Measurements from ENCODE around the gene TSHZ2. TPM values are rescaled to one million over a fixed set of nuclear protein-coding genes. Genes with fewer than 3 reads are reported as not detected.

The TSHZ2 gene
- total RNA-seq, 1 experiment from 2014 or later = 0.07 TPM

DNA sequence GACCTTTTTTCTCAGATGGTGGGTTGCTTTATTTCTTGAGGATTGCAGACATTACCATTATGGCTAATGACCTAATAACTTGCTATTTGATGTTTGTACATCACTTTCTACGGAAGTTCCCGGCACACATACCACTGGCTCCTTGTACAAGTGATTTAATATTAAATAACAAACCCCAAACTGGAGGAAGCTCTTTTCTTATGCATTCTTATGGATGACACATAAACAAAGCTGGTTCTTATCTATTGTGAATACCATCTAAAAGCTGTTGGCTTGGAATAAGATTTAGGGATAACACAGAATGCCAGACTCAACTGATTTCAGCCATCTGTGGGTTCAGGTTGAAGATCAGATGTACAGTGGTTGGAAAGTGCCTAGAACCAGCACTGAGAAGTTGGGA is 272.6 kb downstream of the TSHZ2 start:
- H2BK12ac ChIP-seq (ENCODE audit: insufficient read length, low read depth, low read length) = no peak overlapping the region
- TF ChIP-seq, protein P1, sequence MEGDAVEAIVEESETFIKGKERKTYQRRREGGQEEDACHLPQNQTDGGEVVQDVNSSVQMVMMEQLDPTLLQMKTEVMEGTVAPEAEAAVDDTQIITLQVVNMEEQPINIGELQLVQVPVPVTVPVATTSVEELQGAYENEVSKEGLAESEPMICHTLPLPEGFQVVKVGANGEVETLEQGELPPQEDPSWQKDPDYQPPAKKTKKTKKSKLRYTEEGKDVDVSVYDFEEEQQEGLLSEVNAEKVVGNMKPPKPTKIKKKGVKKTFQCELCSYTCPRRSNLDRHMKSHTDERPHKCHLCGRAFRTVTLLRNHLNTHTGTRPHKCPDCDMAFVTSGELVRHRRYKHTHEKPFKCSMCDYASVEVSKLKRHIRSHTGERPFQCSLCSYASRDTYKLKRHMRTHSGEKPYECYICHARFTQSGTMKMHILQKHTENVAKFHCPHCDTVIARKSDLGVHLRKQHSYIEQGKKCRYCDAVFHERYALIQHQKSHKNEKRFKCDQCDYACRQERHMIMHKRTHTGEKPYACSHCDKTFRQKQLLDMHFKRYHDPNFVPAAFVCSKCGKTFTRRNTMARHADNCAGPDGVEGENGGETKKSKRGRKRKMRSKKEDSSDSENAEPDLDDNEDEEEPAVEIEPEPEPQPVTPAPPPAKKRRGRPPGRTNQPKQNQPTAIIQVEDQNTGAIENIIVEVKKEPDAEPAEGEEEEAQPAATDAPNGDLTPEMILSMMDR (conservative IDR thresholded peaks at IDR 0.05) = no peak
- H3K4me1 ChIP-seq (ENCODE audit: insufficient read depth, low read length) = no peaks in the 10 kb centered on the region; the same call in 1 of the 2 replicates
- no peak overlapping the region for H2BK120ac ChIP-seq (ENCODE audit: low read depth, low read length, poor library complexity, severe bottlenecking)
- H2BK15ac ChIP-seq (ENCODE audit: low read depth, low read length) = no peak overlapping the region
- H3K4me3 Mint-ChIP-seq = no peak overlapping the region
- no CpG with 5 or more reads among the region's 2 CpGs for WGBS (ENCODE audit: extremely low coverage, insufficient read length, low lambda C conversion rate)
- no peaks in the 10 kb centered on the region for H3K9me3 Mint-ChIP-seq
- no peak overlapping the region for H3K14ac ChIP-seq (ENCODE audit: insufficient read depth, low read length)
- H3K79me1 ChIP-seq (ENCODE audit: insufficient read depth, low read depth, low read length, poor library complexity, severe bottlenecking) = no peaks in the 10 kb centered on the region
- H2BK5ac ChIP-seq (ENCODE audit: insufficient read length, low read length) = no peak overlapping the region
- H2AFZ ChIP-seq (ENCODE audit: low read length) = no peak overlapping the region
- peaks cover 7 to 16% of the 10 kb centered on the region in 2 experiments for H3K4me1 Mint-ChIP-seq
- H2BK20ac ChIP-seq (ENCODE audit: low read depth, low read length, poor library complexity, severe bottlenecking) = no peak overlapping the region
- no peaks in the 10 kb centered on the region for H3K36me3 Mint-ChIP-seq (ENCODE audit: insufficient read depth in 1 of 3, low read depth in 3 of 3)
- no peak overlapping the region for H3K4me2 ChIP-seq (ENCODE audit: insufficient read depth, insufficient read length, low read length)
- no peak overlapping the region for H3T11ph ChIP-seq (ENCODE audit: low read length)
- H3K27ac ChIP-seq (ENCODE audit: insufficient read length, low read depth, low read length) = no peak overlapping the region
- no peak overlapping the region for H3K9ac ChIP-seq (ENCODE audit: extremely low read depth, insufficient read length, low read length)
- no peak overlapping the region for H3K4ac ChIP-seq (ENCODE audit: low read depth, low read length)
- H3K79me2 ChIP-seq (ENCODE audit: insufficient read depth, low read length) = no peaks in the 10 kb centered on the region
- H3K23ac ChIP-seq (ENCODE audit: insufficient read length, low read depth, low read length) = no peak overlapping the region
- no peak overlapping the region for H4K91ac ChIP-seq (ENCODE audit: insufficient read length, low read depth, low read length)
- no peaks in the 10 kb centered on the region for H3K27me3 ChIP-seq (ENCODE audit: insufficient read depth, low read length)
- no peak overlapping the region for H2AK5ac ChIP-seq (ENCODE audit: insufficient read length, low read length)
- no peak overlapping the region for H4K8ac ChIP-seq (replicated peaks; ENCODE audit: insufficient read length, low read depth, low read length)
- H3K27ac Mint-ChIP-seq = no peak overlapping the region
- H4K20me1 ChIP-seq (ENCODE audit: control insufficient read depth, insufficient read depth, insufficient read length) = no peaks in the 10 kb centered on the region
- no peak overlapping the region for H3K56ac ChIP-seq (ENCODE audit: insufficient read length, low read depth, low read length)
- H3K9me3 ChIP-seq (ENCODE audit: control insufficient read depth, low read depth, low read length) = no peaks in the 10 kb centered on the region
- peaks cover 1% of the 10 kb centered on the region; the same call in 1 of the 2 replicates for H3K27me3 Mint-ChIP-seq (ENCODE audit: low read depth)
- no peak overlapping the region for H4K5ac ChIP-seq (ENCODE audit: insufficient read length, low read depth, low read length)
- H3K23me2 ChIP-seq (ENCODE audit: insufficient read length, low read depth, low read length, poor library complexity, severe bottlenecking) = no peaks in the 10 kb centered on the region
- DNase-seq = no peak
- no peak overlapping the region for H3K18ac ChIP-seq (ENCODE audit: insufficient read length, low read depth, low read length)

All from H9 (cell line).